Measurements from ENCODE around the gene SFXN3.

SFXN3 gene

DNA sequence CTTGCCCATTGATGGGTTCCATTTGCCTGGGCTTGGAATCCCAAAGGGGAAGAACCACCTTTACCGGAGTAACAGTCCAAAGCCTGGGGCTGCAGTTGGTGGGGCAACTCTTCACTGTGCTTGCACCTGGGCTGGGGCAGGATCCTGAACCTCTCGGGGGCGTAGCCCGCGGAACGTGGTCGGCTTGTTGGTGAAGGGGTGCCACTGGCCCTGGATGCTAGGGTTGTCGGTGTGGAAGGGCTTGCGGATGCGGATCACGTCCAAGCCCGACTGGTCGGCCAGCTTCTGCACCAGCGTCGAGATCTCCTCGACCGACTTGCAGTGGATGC lies 44.4 kb upstream of the SFXN3 start:
- no peak for TF ChIP-seq CTCF (IDR thresholded peaks at IDR 0.05; ENCODE audit: control extremely low read depth, extremely low read depth, low read depth, missing control alignments)
- no peak for DNase-seq (ENCODE audit: extremely low spot score)
- POLR2A ChIA-PET = no interaction called here
- CTCF ChIA-PET = interaction anchor here (0.6 to 11.3 kb wide), 7 partner anchors 11 to 78 kb away, joined by 3 to 94 read pairs (median 3); partner anchors contain the start of gene LZTS2

GRCh38 chr10:100986952-100987684 lies 43.9 kb upstream of the SFXN3 start, which contains the start of the genes MRPL43 and TWNK:
Gene MRPL43 (minus strand): TSS chr10:100987497. CDS start chr10:100987443, 54 bp downstream.
Gene TWNK (plus strand): TSS chr10:100987543. CDS start chr10:100988211, 668 bp downstream.
- DNase-seq (ENCODE audit: extremely low spot score) = peak; percentile 92
- ChIA-PET POLR2A (no interaction called here), CTCF (interaction anchor here (1.2 to 11.3 kb wide), 5 partner anchors 10 to 63 kb away, joined by 3 to 94 read pairs (median 3); partner anchors contain the start of gene LZTS2)
- TF ChIP-seq CTCF (IDR thresholded peaks at IDR 0.05; ENCODE audit: control extremely low read depth, extremely low read depth, low read depth, missing control alignments) = no peak

GRCh38 chr10:100987685-100988049 lies 43.4 kb upstream of the SFXN3 start:
- TF ChIP-seq CTCF (IDR thresholded peaks at IDR 0.05; ENCODE audit: control extremely low read depth, extremely low read depth, low read depth, missing control alignments) = no peak
- no peak for DNase-seq (ENCODE audit: extremely low spot score)
- ChIA-PET CTCF (interaction anchor here (1.2 to 11.3 kb wide), 5 partner anchors 10 to 62 kb away, joined by 3 to 94 read pairs (median 3); partner anchors contain the start of gene LZTS2), POLR2A (no interaction called here)

GRCh38 chr10:100988166-100988565 lies 42.9 kb upstream of the SFXN3 start:
- ChIA-PET CTCF (interaction anchor here (1.1 to 11.3 kb wide), 5 partner anchors 9 to 30 kb away, joined by 4 to 94 read pairs (median 6); partner anchors contain the start of gene LZTS2), POLR2A (no interaction called here)
- TF ChIP-seq CTCF (IDR thresholded peaks at IDR 0.05; ENCODE audit: control extremely low read depth, extremely low read depth, low read depth, missing control alignments) = no peak
- DNase-seq (ENCODE audit: extremely low spot score) = no peak

GRCh38 chr10:100989088-100989487 lies 41.9 kb upstream of the SFXN3 start:
- POLR2A ChIA-PET = interaction anchor here (0.5 kb wide), 1 partner anchor 460 kb away, joined by 3 read pairs; no protein-coding TSS in a partner anchor
- DNase-seq (ENCODE audit: extremely low spot score) = no peak
- CTCF ChIA-PET = interaction anchor here (1.1 to 11.3 kb wide), 5 partner anchors 8 to 29 kb away, joined by 4 to 94 read pairs (median 6); partner anchors contain the start of gene LZTS2
- TF ChIP-seq CTCF (IDR thresholded peaks at IDR 0.05; ENCODE audit: control extremely low read depth, extremely low read depth, low read depth, missing control alignments) = no peak

GRCh38 chr10:100993986-100994708 lies 36.9 kb upstream of the SFXN3 start:
- ChIA-PET CTCF (interaction anchor here (0.9 to 2.6 kb wide), 7 partner anchors 9 to 105 kb away, joined by 3 to 13 read pairs (median 3); no protein-coding TSS in a partner anchor), POLR2A (no interaction called here)
- no peak for DNase-seq (ENCODE audit: extremely low spot score)

More at GRCh38 chr10:100993986-100994708, 36.9 kb upstream of the SFXN3 start:
- TF ChIP-seq CTCF (IDR thresholded peaks at IDR 0.05; ENCODE audit: control extremely low read depth, extremely low read depth, low read depth, missing control alignments) = peak; percentile 23

All from GM10248 (cell line).